GM21526 (cell line): ENCODE data around the gene VDAC1.

ENCODE experiments used
- ATAC-seq: cut with Tn5 transposase; IDR thresholded peaks from one replicate; pipeline ENCODE4 v1.9.1; 2021; ENCODE audit warnings: moderate library complexity; ENCODE audit not compliant: unreplicated experiment, low FRiP score

VDAC1 gene

GRCh38 chr5:133930813-133931090 is 74.0 kb downstream of the VDAC1 start:
- no peak for ATAC-seq

GRCh38 chr5:133930061-133930812 is 74.5 kb downstream of the VDAC1 start:
- ATAC-seq, result no peak

GRCh38 chr5:133928587-133929393 is 76.0 kb downstream of the VDAC1 start:
- ATAC-seq, result no peak

GRCh38 chr5:133927300-133928180 is 77.2 kb downstream of the VDAC1 start:
- no peak for ATAC-seq

- ATAC-seq, result no peak
Observed at GRCh38 chr5:133926489-133927299, 78.1 kb downstream of the VDAC1 start.

GRCh38 chr5:133925866-133926488 is 78.8 kb downstream of the VDAC1 start:
- ATAC-seq, result no peak

- ATAC-seq, result no peak
Observed at GRCh38 chr5:133925269-133925668, 79.5 kb downstream of the VDAC1 start.

- ATAC-seq, result no peak
Observed at GRCh38 chr5:133924221-133924920, 80.4 kb downstream of the VDAC1 start.

GRCh38 chr5:133921979-133922378 is 82.8 kb downstream of the VDAC1 start:
- no peak for ATAC-seq
